Measurements from ENCODE around the gene HOXA4. TPM values are rescaled to one million over a fixed set of nuclear protein-coding genes. Genes with fewer than 3 reads are reported as not detected.

The HOXA4 gene
- polyA plus RNA-seq, 3 donors = 0.48 TPM; not detected in 2

GRCh38 chr7:27151931-27152815 is 21.6 kb upstream of the HOXA4 start, which contains the start of gene HOXA3:
TSS of gene HOXA3 (minus strand) at chr7:27152583. CDS start at chr7:27110640, 41,943 bp downstream.
- Mint-ChIP-seq H3K27me3 (ENCODE audit: low read depth in 3 of 3) (peaks cover 93 to 100% (median 99%) of the 10 kb centered on the region in 3 donors), H3K36me3 (peaks cover 14 to 28% of the 10 kb centered on the region in 2 donors), H3K9me3 (peaks cover 0 to 57% (median 29%) of the 10 kb centered on the region in 7 donors), H3K4me1 (peaks cover 66% of the 10 kb centered on the region), H3K27ac (peak within 1 kb of the TSS in 2 of 7 donors; percentile 37 to 79), H3K4me3 (peak within 1 kb of the TSS; percentile 78 to 94)
- no peak for DNase-seq
- Histone ChIP-seq H3K9me3 (replicated peaks in 1 of 2; ENCODE audit: control insufficient read depth in 1 of 2, insufficient read depth in 1 of 2, low read length in 2 of 2) (peaks cover 4 to 66% of the 10 kb centered on the region in 2 donors), H3K4me1 (ENCODE audit: control insufficient read depth in 1 of 2, insufficient read depth in 2 of 2, low read length in 2 of 2) (peaks cover 63 to 68% of the 10 kb centered on the region in 2 donors), H3K4me3 (replicated peaks in 1 of 3; ENCODE audit: low read depth in 2 of 3, low read length in 3 of 3) (peak within 1 kb of the TSS in 1 of 3 experiments; percentile 66), H3K79me2 (ENCODE audit: insufficient read depth, low read length) (no peaks in the 10 kb centered on the region), H4K20me1 (ENCODE audit: insufficient read depth, low read length) (no peaks in the 10 kb centered on the region), H3K36me3 (replicated peaks in 1 of 2; ENCODE audit: control insufficient read depth in 1 of 2, insufficient read depth in 2 of 2, low read length in 2 of 2) (no peaks in the 10 kb centered on the region), H2AFZ (ENCODE audit: insufficient read depth, low read depth, low read length, poor library complexity, severe bottlenecking) (peak within 1 kb of the TSS; percentile 67), H3K27ac (ENCODE audit: low read depth in 1 of 2, low read length in 2 of 2) (no peak within 1 kb of the TSS), H3K4me2 (replicated peaks; ENCODE audit: extremely low read depth, low read length, poor library complexity, severe bottlenecking) (peak within 1 kb of the TSS; percentile 73), H3K27me3 (ENCODE audit: control insufficient read depth in 2 of 2, insufficient read depth in 2 of 2, low read length in 2 of 2) (peaks cover 92 to 100% of the 10 kb centered on the region in 2 donors), H3K9ac (ENCODE audit: insufficient read depth, low read length, poor library complexity, severe bottlenecking) (no peak within 1 kb of the TSS)
- WGBS (ENCODE audit: insufficient coverage) = under 1% methylated on average over 44 of the region's 53 CpGs
- intact Hi-C loops (cut with micrococcal nuclease) = loop anchor here (2.0 to 5.0 kb wide), 3 partner anchors 17 to 1290 kb away; partner anchors contain the start of gene HOXA11 (in 2 of the 2)
- no peak for TF ChIP-seq CTCF (IDR thresholded peaks at IDR 0.05)

- H3K9me3 ChIP-seq (replicated peaks in 1 of 2; ENCODE audit: control insufficient read depth in 1 of 2, insufficient read depth in 1 of 2, low read length in 2 of 2) = peaks cover 4 to 69% of the 10 kb centered on the region in 2 donors
- H4K20me1 ChIP-seq (ENCODE audit: insufficient read depth, low read length) = no peaks in the 10 kb centered on the region
- Mint-ChIP-seq H3K4me1 (peaks cover 65% of the 10 kb centered on the region), H3K27ac (peak overlapping the region in 2 of 7 donors; percentile 37 to 79), H3K36me3 (peaks cover 15 to 33% of the 10 kb centered on the region in 2 donors), H3K27me3 (ENCODE audit: low read depth in 3 of 3) (peaks cover 94 to 100% (median 99%) of the 10 kb centered on the region in 3 donors), H3K4me3 (peak overlapping the region; percentile 78 to 94), H3K9me3 (peaks cover 0 to 56% (median 29%) of the 10 kb centered on the region in 7 donors)
- H2AFZ ChIP-seq (ENCODE audit: insufficient read depth, low read depth, low read length, poor library complexity, severe bottlenecking) = no peak overlapping the region
- no peak overlapping the region for H3K27ac ChIP-seq (ENCODE audit: low read depth in 1 of 2, low read length in 2 of 2)
- intact Hi-C loops (cut with micrococcal nuclease) = loop anchor here (5.0 kb wide), 2 partner anchors 36 to 1289 kb away; partner anchors contain the start of gene HOXA11 (in 2 of the 2)
- peaks cover 62 to 68% of the 10 kb centered on the region in 2 donors for H3K4me1 ChIP-seq (ENCODE audit: control insufficient read depth in 1 of 2, insufficient read depth in 2 of 2, low read length in 2 of 2)
- DNase-seq = no peak
- peaks cover 93 to 100% of the 10 kb centered on the region in 2 donors for H3K27me3 ChIP-seq (ENCODE audit: control insufficient read depth in 2 of 2, insufficient read depth in 2 of 2, low read length in 2 of 2)
- peak overlapping the region; percentile 73 for H3K4me2 ChIP-seq (replicated peaks; ENCODE audit: extremely low read depth, low read length, poor library complexity, severe bottlenecking)
- H3K4me3 ChIP-seq (replicated peaks in 1 of 3; ENCODE audit: low read depth in 2 of 3, low read length in 3 of 3) = peak overlapping the region in 2 of 3 experiments; percentile 8 to 66
- H3K9ac ChIP-seq (ENCODE audit: insufficient read depth, low read length, poor library complexity, severe bottlenecking) = no peak overlapping the region
- H3K36me3 ChIP-seq (replicated peaks in 1 of 2; ENCODE audit: control insufficient read depth in 1 of 2, insufficient read depth in 2 of 2, low read length in 2 of 2) = no peaks in the 10 kb centered on the region
- WGBS (ENCODE audit: insufficient coverage) = 0% methylated on average over 18 of the region's 27 CpGs
- TF ChIP-seq CTCF (IDR thresholded peaks at IDR 0.05) = no peak
- H3K79me2 ChIP-seq (ENCODE audit: insufficient read depth, low read length) = no peaks in the 10 kb centered on the region
These were observed 20.9 kb upstream of the HOXA4 start for GRCh38 chr7:27151341-27151930.
